ENCODE data around the gene FERMT1. TPM values are rescaled to one million over a fixed set of nuclear protein-coding genes. Genes with fewer than 3 reads are reported as not detected.
A peak's percentile ranks its signal among the peaks of the same experiment; 100 is the strongest.

Gene FERMT1
- total and polyA plus RNA-seq, 2 of the 13 experiments (the other 11 are each of a cell fraction or from before 2014, with no cell fraction given): 15.8 to 29.5 TPM

GRCh38 chr20:6095409-6095808, 27.4 kb downstream of the FERMT1 start (continued):
- TF ChIP-seq HNF4A (CRISPR knock-in tag; IDR thresholded peaks at IDR 0.05) (peak; percentile 76), EP300 (IDR thresholded peaks at IDR 0.05; ENCODE audit: low read depth in 2 of 2, low read length in 2 of 2) (peak in 1 of 2 experiments; percentile 53; a peak in 2 of 4 replicates), EP300 (CRISPR knock-in tag; IDR thresholded peaks at IDR 0.05; ENCODE audit: borderline replicate concordance) (no peak), THAP11 (CRISPR knock-in tag; IDR thresholded peaks at IDR 0.05) (0 out of 2 replicates have a peak, but pooled peaks have one; percentile 12), SALL1 (CRISPR knock-in tag; IDR thresholded peaks at IDR 0.05) (no peak; the same call in 1 of the 2 replicates), ZNF761 (CRISPR knock-in tag; conservative IDR thresholded peaks at IDR 0.05) (0 out of 2 replicates have a peak, but pooled peaks have one; percentile 44), KDM5A (IDR thresholded peaks at IDR 0.05; ENCODE audit: borderline replicate concordance, low read length) (peak; percentile 52; the same call in 1 of the 2 replicates), ZNF546 (CRISPR knock-in tag; conservative IDR thresholded peaks at IDR 0.05) (no peak), PPARG (CRISPR knock-in tag; conservative IDR thresholded peaks at IDR 0.05) (peak; percentile 40; the same call in 1 of the 2 replicates), ISL2 (CRISPR knock-in tag; IDR thresholded peaks at IDR 0.05) (peak; percentile 26; the same call in 1 of the 2 replicates), RBM22 (optimal IDR thresholded peaks at IDR 0.05; ENCODE audit: low read length) (no peak), ZNF382 (CRISPR knock-in tag; IDR thresholded peaks at IDR 0.05; ENCODE audit: borderline replicate concordance) (no peak), TFAP4 (IDR thresholded peaks at IDR 0.05; ENCODE audit: borderline replicate concordance, low read depth) (0 out of 2 replicates have a peak, but pooled peaks have one; percentile 8), ZNF609 (CRISPR knock-in tag; IDR thresholded peaks at IDR 0.05; ENCODE audit: borderline replicate concordance) (peak; percentile 34; the same call in 1 of the 2 replicates), FOXJ3 (CRISPR knock-in tag; IDR thresholded peaks at IDR 0.05; ENCODE audit: borderline replicate concordance) (peak; percentile 39; the same call in 1 of the 2 replicates), GLI4 (CRISPR knock-in tag; IDR thresholded peaks at IDR 0.05; ENCODE audit: borderline replicate concordance) (no peak), SOX5 (CRISPR knock-in tag; IDR thresholded peaks at IDR 0.05; ENCODE audit: borderline replicate concordance) (peak; percentile 96), BCL6 (CRISPR knock-in tag; IDR thresholded peaks at IDR 0.05) (peak; percentile 78), BHLHE40 (IDR thresholded peaks at IDR 0.05; ENCODE audit: low read length) (peak; percentile 90), CREM (IDR thresholded peaks at IDR 0.05) (peak; percentile 49; the same call in 1 of the 2 replicates), CREM (CRISPR knock-in tag; IDR thresholded peaks at IDR 0.05) (no peak), XBP1 (CRISPR knock-in tag; IDR thresholded peaks at IDR 0.05) (no peak), ZNF841 (CRISPR knock-in tag; IDR thresholded peaks at IDR 0.05; ENCODE audit: borderline replicate concordance) (no peak), FOXP4 (CRISPR knock-in tag; IDR thresholded peaks at IDR 0.05) (peak; percentile 52), ZNF7 (CRISPR knock-in tag; IDR thresholded peaks at IDR 0.05) (no peak), TCF7 (IDR thresholded peaks at IDR 0.05; ENCODE audit: low read depth) (peak; percentile 41; the same call in 1 of the 2 replicates)
